IPS-20b (cell line): Measurements from ENCODE around the gene DNAH2.

Source experiments
- H3K27ac ChIP-seq: one replicate; pipeline ENCODE4 v1.5.1; 2013; ENCODE audit warnings: low read length
- H3K27me3 ChIP-seq: 2 replicates; pipeline ENCODE4 v1.6.1; 2013; ENCODE audit warnings: mild to moderate bottlenecking, low read length, inconsistent platforms; ENCODE audit not compliant: insufficient read depth
- H3K36me3 ChIP-seq: 2 replicates; pipeline ENCODE4 v1.6.1; 2013; ENCODE audit warnings: low read depth, mild to moderate bottlenecking, inconsistent platforms, low read length, moderate library complexity; ENCODE audit not compliant: insufficient read depth
- H3K4me1 ChIP-seq: 2 replicates; pipeline ENCODE4 v1.6.1; 2013; ENCODE audit warnings: mild to moderate bottlenecking, control low read depth, inconsistent platforms, low read length, moderate library complexity; ENCODE audit not compliant: insufficient read depth
- H3K4me3 ChIP-seq: 2 replicates; pipeline ENCODE4 v1.5.1; 2013; ENCODE audit warnings: mild to moderate bottlenecking, low read length, inconsistent platforms
- H3K9ac ChIP-seq: 2 replicates; pipeline ENCODE4 v1.6.1; 2013; ENCODE audit warnings: low read depth, mild to moderate bottlenecking, inconsistent platforms, low read length, moderate library complexity
- H3K9me3 ChIP-seq: 2 replicates; pipeline ENCODE4 v1.6.1; 2013; ENCODE audit warnings: mild to moderate bottlenecking, low read depth, low read length, inconsistent platforms; ENCODE audit not compliant: insufficient read depth

The DNAH2 gene

DNA sequence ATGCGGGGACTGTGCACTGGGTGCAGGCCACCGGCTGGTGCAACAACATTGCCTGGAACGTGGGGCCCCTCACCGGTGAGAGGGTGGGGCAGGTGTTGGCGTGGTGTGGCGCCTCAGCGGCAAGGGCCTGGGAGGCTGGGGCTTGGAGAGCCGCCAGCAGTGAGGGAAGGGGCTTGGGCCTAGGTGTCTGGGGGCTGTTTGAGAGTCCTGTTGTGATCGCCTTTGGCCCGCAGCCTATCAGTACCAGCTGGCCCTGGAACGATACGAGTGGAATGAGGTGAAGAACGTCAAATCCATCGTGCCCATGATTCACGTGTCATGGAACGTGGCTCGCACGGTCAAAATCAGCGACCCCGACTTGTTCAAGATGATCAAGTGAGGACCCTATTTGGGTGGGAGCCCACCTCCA lies 134.7 kb downstream of the DNAH2 start:
- Histone ChIP-seq H3K9ac (no peak overlapping the region), H3K4me1 (peaks cover 14% of the 10 kb centered on the region; the same call in 1 of the 2 replicates), H3K27ac (no peak overlapping the region), H3K27me3 (peaks cover 58% of the 10 kb centered on the region), H3K36me3 (peaks cover 8% of the 10 kb centered on the region; the same call in 1 of the 2 replicates), H3K4me3 (no peak overlapping the region; the same call in 1 of the 2 replicates), H3K9me3 (no peaks in the 10 kb centered on the region)

DNA sequence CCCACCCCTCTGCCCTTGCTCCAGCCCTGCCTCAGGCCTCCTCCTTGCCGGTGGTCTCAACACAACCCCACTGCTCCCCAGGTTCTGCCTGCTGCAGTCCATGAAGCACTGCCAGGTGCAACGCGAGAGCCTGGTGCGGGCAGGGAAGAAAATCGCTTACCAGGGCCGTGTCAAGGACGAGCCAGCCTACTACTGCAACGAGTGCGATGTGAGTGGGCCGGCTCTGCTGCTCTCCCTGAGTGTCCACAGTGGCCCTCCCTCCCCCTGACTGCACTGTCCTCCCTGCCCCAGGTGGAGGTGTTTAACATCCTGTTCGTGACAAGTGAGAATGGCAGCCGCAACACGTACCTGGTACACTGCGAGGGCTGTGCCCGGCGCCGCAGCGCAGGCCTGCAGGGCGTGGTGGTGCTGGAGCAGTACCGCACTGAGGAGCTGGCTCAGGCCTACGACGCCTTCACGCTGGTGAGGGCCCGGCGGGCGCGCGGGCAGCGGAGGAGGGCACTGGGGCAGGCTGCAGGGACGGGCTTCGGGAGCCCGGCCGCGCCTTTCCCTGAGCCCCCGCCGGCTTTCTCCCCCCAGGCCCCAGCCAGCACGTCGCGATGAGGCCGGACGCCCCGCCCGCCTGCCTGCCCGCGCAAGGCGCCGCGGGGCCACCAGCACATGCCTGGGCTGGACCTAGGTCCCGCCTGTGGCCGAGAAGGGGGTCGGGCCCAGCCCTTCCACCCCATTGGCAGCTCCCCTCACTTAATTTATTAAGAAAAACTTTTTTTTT lies 135.6 kb downstream of the DNAH2 start:
- H3K27me3 ChIP-seq: peaks cover 58% of the 10 kb centered on the region
- no peak overlapping the region for H3K9ac ChIP-seq
- peaks cover 8% of the 10 kb centered on the region; the same call in 1 of the 2 replicates for H3K36me3 ChIP-seq
- no peak overlapping the region for H3K27ac ChIP-seq
- H3K9me3 ChIP-seq: no peaks in the 10 kb centered on the region
- H3K4me3 ChIP-seq: peak overlapping the region; percentile 60; the same call in 1 of the 2 replicates
- peaks cover 14% of the 10 kb centered on the region; the same call in 1 of the 2 replicates for H3K4me1 ChIP-seq

DNA sequence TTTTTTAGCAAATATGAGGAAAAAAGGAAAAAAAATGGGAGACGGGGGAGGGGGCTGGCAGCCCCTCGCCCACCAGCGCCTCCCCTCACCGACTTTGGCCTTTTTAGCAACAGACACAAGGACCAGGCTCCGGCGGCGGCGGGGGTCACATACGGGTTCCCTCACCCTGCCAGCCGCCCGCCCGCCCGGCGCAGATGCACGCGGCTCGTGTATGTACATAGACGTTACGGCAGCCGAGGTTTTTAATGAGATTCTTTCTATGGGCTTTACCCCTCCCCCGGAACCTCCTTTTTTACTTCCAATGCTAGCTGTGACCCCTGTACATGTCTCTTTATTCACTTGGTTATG lies 136.1 kb downstream of the DNAH2 start:
- peaks cover 14% of the 10 kb centered on the region; the same call in 1 of the 2 replicates for H3K4me1 ChIP-seq
- H3K9ac ChIP-seq: no peak overlapping the region
- no peak overlapping the region for H3K27ac ChIP-seq

DNA sequence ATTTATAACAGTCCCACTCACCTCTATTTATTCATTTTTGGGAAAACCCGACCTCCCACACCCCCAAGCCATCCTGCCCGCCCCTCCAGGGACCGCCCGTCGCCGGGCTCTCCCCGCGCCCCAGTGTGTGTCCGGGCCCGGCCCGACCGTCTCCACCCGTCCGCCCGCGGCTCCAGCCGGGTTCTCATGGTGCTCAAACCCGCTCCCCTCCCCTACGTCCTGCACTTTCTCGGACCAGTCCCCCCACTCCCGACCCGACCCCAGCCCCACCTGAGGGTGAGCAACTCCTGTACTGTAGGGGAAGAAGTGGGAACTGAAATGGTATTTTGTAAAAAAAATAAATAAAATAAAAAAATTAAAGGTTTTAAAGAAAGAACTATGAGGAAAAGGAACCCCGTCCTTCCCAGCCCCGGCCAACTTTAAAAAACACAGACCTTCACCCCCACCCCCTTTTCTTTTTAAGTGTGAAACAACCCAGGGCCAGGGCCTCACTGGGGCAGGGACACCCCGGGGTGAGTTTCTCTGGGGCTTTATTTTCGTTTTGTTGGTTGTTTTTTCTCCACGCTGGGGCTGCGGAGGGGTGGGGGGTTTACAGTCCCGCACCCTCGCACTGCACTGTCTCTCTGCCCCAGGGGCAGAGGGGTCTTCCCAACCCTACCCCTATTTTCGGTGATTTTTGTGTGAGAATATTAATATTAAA lies 136.7 kb downstream of the DNAH2 start:
- Histone ChIP-seq H3K36me3 (peaks cover 8% of the 10 kb centered on the region; the same call in 1 of the 2 replicates), H3K9ac (no peak overlapping the region), H3K4me3 (peak overlapping the region; percentile 60), H3K9me3 (no peaks in the 10 kb centered on the region), H3K27me3 (peaks cover 58% of the 10 kb centered on the region), H3K4me1 (peaks cover 17% of the 10 kb centered on the region; the same call in 1 of the 2 replicates), H3K27ac (no peak overlapping the region)

More for the DNA sequence above, 136.1 kb downstream of the DNAH2 start:
- Histone ChIP-seq H3K36me3 (peaks cover 8% of the 10 kb centered on the region; the same call in 1 of the 2 replicates), H3K27me3 (peaks cover 58% of the 10 kb centered on the region), H3K9me3 (no peaks in the 10 kb centered on the region), H3K4me3 (peak overlapping the region; percentile 60; the same call in 1 of the 2 replicates)

DNA sequence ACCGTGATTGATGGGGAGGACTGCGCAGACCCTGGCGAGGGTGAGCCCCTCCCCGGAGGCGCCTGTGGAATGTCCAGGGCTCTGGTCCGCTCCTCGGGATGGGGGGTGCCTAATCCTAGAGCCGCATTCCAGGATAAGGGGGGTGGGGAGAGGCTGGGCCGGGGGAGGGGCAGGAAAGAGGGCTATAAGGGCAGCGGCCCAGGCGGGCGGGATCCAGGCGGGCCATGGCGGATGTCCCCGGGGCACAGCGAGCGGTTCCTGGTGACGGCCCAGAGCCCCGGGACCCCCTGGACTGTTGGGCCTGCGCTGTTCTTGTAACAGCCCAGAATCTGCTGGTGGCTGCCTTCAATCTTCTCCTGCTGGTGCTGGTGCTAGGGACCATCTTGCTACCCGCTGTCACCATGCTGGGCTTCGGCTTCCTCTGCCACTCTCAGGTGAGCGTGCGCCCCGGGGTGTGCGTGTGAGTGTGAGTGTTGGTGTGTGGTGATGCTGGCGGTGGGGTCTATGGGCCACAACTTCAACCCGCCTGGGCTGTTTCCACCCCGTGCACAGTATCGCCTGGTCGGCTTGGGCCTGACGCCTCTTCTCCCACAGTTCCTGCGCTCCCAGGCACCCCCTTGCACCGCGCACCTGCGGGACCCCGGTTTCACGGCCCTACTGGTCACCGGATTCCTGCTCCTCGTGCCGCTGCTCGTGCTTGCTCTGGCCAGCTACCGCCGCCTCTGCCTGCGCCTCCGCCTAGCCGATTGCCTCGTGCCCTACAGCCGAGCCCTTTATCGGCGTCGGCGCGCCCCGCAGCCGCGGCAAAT lies 137.5 kb downstream of the DNAH2 start, which contains the start of gene TMEM88:
Gene TMEM88, plus strand, starts transcription at position 216 of the 809 bp plus-strand sequence. Its CDS starts 9 bp downstream, at position 225.
- Histone ChIP-seq H3K27me3 (peaks cover 58% of the 10 kb centered on the region), H3K9ac (no peak within 1 kb of the TSS; the same call in 1 of the 2 replicates), H3K9me3 (no peaks in the 10 kb centered on the region), H3K27ac (no peak within 1 kb of the TSS), H3K4me3 (peak within 1 kb of the TSS; percentile 92), H3K4me1 (peaks cover 17% of the 10 kb centered on the region; the same call in 1 of the 2 replicates), H3K36me3 (0 out of 2 replicates have a peak, but pooled peaks cover 2% of the 10 kb centered on the region)

DNA sequence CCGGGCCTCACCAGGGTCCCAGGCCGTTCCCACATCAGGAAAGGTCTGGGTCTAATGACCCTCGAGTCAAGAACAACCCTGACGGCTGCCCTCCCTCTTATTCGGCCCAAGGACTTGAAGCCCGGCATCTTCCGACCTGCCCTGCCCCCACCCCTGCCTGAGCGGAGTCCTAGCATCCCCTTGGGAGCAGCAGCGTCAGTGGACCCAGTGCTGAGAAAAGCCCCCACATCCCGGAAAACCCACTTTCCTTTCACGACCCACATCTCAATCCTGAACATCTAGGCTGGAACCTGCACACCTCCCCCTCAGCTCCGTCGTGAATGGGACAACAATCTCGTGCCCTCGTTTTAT lies 138.1 kb downstream of the DNAH2 start:
- peak overlapping the region; percentile 92 for H3K4me3 ChIP-seq
- peaks cover 58% of the 10 kb centered on the region for H3K27me3 ChIP-seq
- H3K27ac ChIP-seq: no peak overlapping the region
- no peaks in the 10 kb centered on the region for H3K9me3 ChIP-seq
- no peak overlapping the region for H3K9ac ChIP-seq
- no peaks in the 10 kb centered on the region for H3K36me3 ChIP-seq
- peaks cover 17% of the 10 kb centered on the region; the same call in 1 of the 2 replicates for H3K4me1 ChIP-seq

DNA sequence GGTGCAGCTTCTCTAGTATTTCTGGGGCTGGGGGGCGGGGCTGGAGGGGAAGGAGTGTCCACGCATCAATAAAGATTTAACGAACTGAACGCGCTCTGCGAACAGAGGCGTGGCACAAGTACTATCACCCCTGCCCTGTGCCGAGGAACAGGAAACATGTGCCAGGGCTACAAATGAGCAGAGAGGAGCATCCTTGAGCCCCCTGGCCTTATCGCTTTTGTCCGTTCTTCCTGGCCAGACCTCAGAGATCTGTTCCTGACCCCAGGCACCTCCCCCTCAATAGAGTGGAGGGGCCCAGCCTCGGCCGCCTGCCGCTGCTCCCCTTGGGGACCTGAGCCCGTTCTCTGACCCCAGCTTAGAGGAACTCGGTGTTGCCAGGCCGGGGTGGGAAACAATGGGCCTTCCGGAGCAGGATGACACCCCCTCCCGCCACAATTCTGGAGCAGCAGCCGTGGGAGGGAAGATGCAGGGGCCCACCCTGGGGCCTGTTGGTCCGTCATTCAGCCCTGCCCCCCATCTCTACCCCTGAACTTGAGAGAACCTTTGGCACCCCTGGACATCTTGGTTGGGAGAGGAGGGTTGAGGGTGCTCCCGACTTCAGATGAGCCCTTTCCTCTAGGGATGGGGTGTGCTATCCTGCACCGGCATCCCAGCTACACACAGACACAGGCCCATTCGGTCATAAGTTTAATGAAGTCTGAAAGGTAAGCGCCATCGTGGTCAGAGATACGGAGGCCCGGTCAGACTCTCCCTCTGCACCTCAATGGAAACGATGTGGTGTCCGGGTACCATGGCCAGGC lies 138.7 kb downstream of the DNAH2 start:
- Histone ChIP-seq H3K9ac (peak overlapping the region; percentile 96; the same call in 1 of the 2 replicates), H3K36me3 (no peaks in the 10 kb centered on the region), H3K27ac (no peak overlapping the region), H3K27me3 (peaks cover 52% of the 10 kb centered on the region), H3K4me3 (peak overlapping the region; percentile 92), H3K4me1 (peaks cover 17% of the 10 kb centered on the region; the same call in 1 of the 2 replicates), H3K9me3 (no peaks in the 10 kb centered on the region)

DNA sequence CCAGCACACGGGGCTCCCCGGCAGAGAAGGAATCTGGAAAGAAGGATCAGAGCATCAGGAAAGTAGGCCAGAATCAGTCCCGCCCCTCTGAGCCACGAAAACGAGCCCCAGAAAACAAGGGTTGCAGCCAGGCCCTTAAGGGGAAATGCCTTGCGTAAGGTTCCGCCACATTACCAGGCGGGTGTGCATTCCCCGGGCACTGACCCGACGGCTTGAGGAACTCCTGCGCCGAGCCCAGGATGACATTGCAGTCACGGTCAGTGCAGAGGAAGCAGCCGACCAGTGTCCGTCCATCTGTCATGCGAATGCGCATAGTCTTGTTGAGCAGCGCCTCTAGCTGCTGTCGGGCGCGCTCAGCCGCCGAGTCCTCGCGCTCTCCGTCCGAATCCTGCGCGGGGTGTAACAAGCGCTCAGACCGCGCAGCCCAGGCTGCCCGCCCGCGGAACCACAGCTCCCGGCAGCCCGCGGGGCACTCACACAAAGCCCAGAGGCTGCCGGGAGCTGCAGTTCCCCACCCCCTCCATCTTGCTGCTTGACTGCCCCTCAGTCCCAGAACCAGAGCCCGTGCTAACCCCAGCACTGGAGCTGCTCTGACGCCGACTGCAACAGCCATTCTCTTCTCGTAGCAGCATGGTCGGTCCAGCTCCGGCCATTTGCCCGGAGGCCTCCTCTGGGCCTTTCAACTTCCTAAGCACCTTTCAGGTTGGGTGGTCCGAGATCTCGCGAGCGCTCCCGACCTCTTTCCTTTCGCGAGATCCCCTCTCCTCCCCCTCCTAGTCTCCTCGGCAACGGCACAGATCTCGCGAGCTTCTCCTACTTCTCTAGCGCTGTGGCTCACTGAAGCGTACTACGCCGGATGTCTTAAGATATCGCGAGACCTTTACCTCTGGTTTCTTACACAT lies 139.5 kb downstream of the DNAH2 start, which contains the start of gene NAA38:
Gene NAA38, minus strand, starts transcription at position 749 of the 902 bp plus-strand sequence. Its CDS starts 96 bp downstream, at position 653.
- no peaks in the 10 kb centered on the region for H3K36me3 ChIP-seq
- peaks cover 49% of the 10 kb centered on the region for H3K27me3 ChIP-seq
- H3K4me1 ChIP-seq: peaks cover 17% of the 10 kb centered on the region; the same call in 1 of the 2 replicates
- no peaks in the 10 kb centered on the region for H3K9me3 ChIP-seq
- peak within 1 kb of the TSS; percentile 92 for H3K4me3 ChIP-seq
- peak within 1 kb of the TSS; percentile 83 for H3K27ac ChIP-seq
- peak within 1 kb of the TSS; percentile 96 for H3K9ac ChIP-seq

DNA sequence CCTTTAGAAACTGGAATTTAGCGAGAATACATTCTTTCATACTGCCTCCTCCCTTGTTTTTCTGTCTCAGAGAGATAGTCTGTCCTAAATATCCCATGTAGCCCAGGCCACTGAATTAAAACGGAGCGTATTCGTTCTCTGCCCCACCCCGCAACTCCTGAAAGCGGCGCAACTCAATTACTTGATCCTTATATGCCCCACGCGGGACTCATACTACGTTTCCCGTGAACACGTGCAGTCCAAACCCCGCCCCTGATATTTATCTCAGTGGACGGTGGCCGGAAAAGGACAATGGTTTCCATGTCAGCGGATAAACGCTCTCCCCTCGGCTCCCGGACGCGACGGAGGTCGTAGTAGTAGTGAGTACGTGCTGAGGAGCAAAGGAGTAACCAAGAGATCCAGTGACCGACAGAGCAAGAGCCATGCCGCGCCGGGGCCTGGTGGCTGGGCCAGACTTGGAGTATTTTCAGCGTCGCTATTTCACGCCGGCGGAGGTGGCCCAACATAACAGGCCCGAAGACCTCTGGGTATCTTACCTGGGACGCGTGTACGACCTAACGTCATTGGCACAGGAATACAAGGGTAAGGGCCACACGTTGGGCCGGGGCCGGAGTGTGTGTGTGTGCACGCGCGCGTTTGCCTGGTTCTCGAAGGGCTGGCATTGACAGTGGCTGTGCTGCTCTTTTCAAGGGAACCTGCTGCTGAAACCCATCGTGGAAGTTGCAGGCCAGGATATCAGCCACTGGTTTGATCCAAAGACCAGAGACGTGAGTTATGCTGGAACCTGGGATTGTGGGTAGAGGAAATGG lies 140.4 kb downstream of the DNAH2 start, which contains the start of gene CYB5D1:
Gene CYB5D1, plus strand, starts transcription at position 291 of the 809 bp plus-strand sequence. Its CDS starts 132 bp downstream, at position 423.
- Histone ChIP-seq H3K9me3 (no peaks in the 10 kb centered on the region), H3K27me3 (peaks cover 40% of the 10 kb centered on the region), H3K4me1 (peaks cover 17% of the 10 kb centered on the region; the same call in 1 of the 2 replicates), H3K36me3 (no peaks in the 10 kb centered on the region), H3K4me3 (peak within 1 kb of the TSS; percentile 92), H3K9ac (peak within 1 kb of the TSS; percentile 96), H3K27ac (peak within 1 kb of the TSS; percentile 83)
